HEK293T (cell line): ENCODE data around the gene HTRA1.

Experiments used
- CTCF ChIA-PET: fragments of 350-600 bp; formaldehyde crosslinking; extraction: SDS; loops from one replicate; lab custom pipeline; 2021; ENCODE audit warnings: antibody characterized with exemption, inconsistent platforms; lab: Yijun Ruan, JAX
- POLR2A ChIA-PET: fragments of 350-600 bp; formaldehyde crosslinking; extraction: SDS; loops from one replicate; lab custom pipeline; 2020; ENCODE audit warnings: antibody characterized with exemption, inconsistent platforms; lab: Yijun Ruan, JAX
- DNase-seq: peaks from one replicate; pipeline ENCODE4 v3.0.0; 2012; ENCODE audit warnings: mixed read lengths; ENCODE audit errors: extremely low spot score
- ARNT ChIP-seq: fragments of 450-650 bp; IDR thresholded peaks from 2 replicates; pipeline ENCODE4 v1.6.1; 2017; ENCODE audit warnings: mild to moderate bottlenecking
- BHLHE40 ChIP-seq: fragments of 450-650 bp; IDR thresholded peaks from 2 replicates; pipeline ENCODE4 v1.6.1; 2016; ENCODE audit warnings: mild to moderate bottlenecking, moderate library complexity, borderline replicate concordance
- CTBP1 ChIP-seq: fragments of 450-650 bp; IDR thresholded peaks from 2 replicates; pipeline ENCODE4 v1.6.1; 2016; ENCODE audit warnings: borderline replicate concordance
- ELF4 ChIP-seq: fragments of 450-650 bp; IDR thresholded peaks from 2 replicates; pipeline ENCODE4 v1.6.1; 2017; ENCODE audit warnings: antibody characterized with exemption
- FOXA1 ChIP-seq: fragments of 450-650 bp; IDR thresholded peaks from 2 replicates; pipeline ENCODE4 v1.6.1; 2016; ENCODE audit warnings: mild to moderate bottlenecking
- FOXK2 ChIP-seq: fragments of 450-650 bp; IDR thresholded peaks from 2 replicates; pipeline ENCODE4 v1.6.1; 2016; ENCODE audit warnings: mild to moderate bottlenecking
- FOXM1 ChIP-seq: fragments of 450-650 bp; IDR thresholded peaks from 2 replicates; pipeline ENCODE4 v1.6.1; 2017; ENCODE audit warnings: mild to moderate bottlenecking, borderline replicate concordance
- HDGF ChIP-seq: fragments of 450-650 bp; IDR thresholded peaks from 2 replicates; pipeline ENCODE4 v1.6.1; 2017; ENCODE audit warnings: antibody characterized with exemption, borderline replicate concordance
- L3MBTL2 ChIP-seq: fragments of 450-650 bp; conservative IDR thresholded peaks from 2 replicates; pipeline ENCODE4 v1.6.1; 2016; ENCODE audit warnings: mild to moderate bottlenecking
- LEF1 ChIP-seq: fragments of 450-650 bp; IDR thresholded peaks from 2 replicates; pipeline ENCODE4 v1.6.1; 2017; ENCODE audit warnings: mild to moderate bottlenecking, borderline replicate concordance
- NFRKB ChIP-seq: fragments of 450-650 bp; IDR thresholded peaks from 2 replicates; pipeline ENCODE4 v1.6.1; 2016; ENCODE audit warnings: mild to moderate bottlenecking, moderate library complexity
- PKNOX1 ChIP-seq: fragments of 450-650 bp; IDR thresholded peaks from 2 replicates; pipeline ENCODE4 v1.6.1; 2016
- SP1 ChIP-seq: fragments of 450-650 bp; IDR thresholded peaks from 2 replicates; pipeline ENCODE4 v1.6.1; 2017
- SUZ12 ChIP-seq: fragments of 450-650 bp; IDR thresholded peaks from 2 replicates; pipeline ENCODE4 v1.6.1; 2016; ENCODE audit warnings: mild to moderate bottlenecking
- TARDBP ChIP-seq: fragments of 450-650 bp; IDR thresholded peaks from 2 replicates; pipeline ENCODE4 v1.6.1; 2016
- ZNF384 ChIP-seq: fragments of 450-650 bp; IDR thresholded peaks from 2 replicates; pipeline ENCODE4 v1.6.1; 2016

HTRA1 gene

GRCh38 chr10:122500194-122500593 lies 38.8 kb downstream of the HTRA1 start:
- DNase-seq, result no peak
- TF ChIP-seq ELF4 (no peak), NFRKB (no peak), FOXA1 (no peak), ZNF384 (no peak), HDGF (no peak), BHLHE40 (no peak), LEF1 (no peak), ARNT (no peak), CTBP1 (no peak), SUZ12 (no peak), FOXM1 (no peak), TARDBP (no peak), SP1 (no peak), FOXK2 (no peak), L3MBTL2 (no peak), PKNOX1 (no peak)
- ChIA-PET POLR2A (no interaction called here), CTCF (no interaction called here)

GRCh38 chr10:122500726-122501125 lies 39.4 kb downstream of the HTRA1 start:
- CTCF ChIA-PET, result no interaction called here
- DNase-seq, result no peak
- TF ChIP-seq TARDBP (no peak), LEF1 (no peak), FOXA1 (no peak), FOXK2 (no peak), FOXM1 (no peak), SP1 (no peak)
- POLR2A ChIA-PET, result no interaction called here

GRCh38 chr10:122503012-122503411 lies 41.7 kb downstream of the HTRA1 start:
- DNase-seq, result no peak
- POLR2A ChIA-PET, result no interaction called here
- CTCF ChIA-PET, result no interaction called here
- no peak for TF ChIP-seq FOXK2
- no peak for TF ChIP-seq L3MBTL2
- no peak for TF ChIP-seq TARDBP
- TF ChIP-seq ZNF384, result no peak
- no peak for TF ChIP-seq ARNT
- no peak for TF ChIP-seq SP1
- no peak for TF ChIP-seq SUZ12
- no peak for TF ChIP-seq PKNOX1
- no peak for TF ChIP-seq HDGF
- no peak for TF ChIP-seq BHLHE40
- no peak for TF ChIP-seq FOXA1

- POLR2A ChIA-PET, result no interaction called here
- no peak for TF ChIP-seq ARNT
- no peak for TF ChIP-seq FOXA1
- no peak for TF ChIP-seq L3MBTL2
- no peak for TF ChIP-seq SP1
- no peak for TF ChIP-seq SUZ12
- no peak for TF ChIP-seq FOXK2
- TF ChIP-seq NFRKB, result no peak
- no peak for TF ChIP-seq LEF1
- TF ChIP-seq CTBP1, result no peak
- TF ChIP-seq ZNF384, result no peak
- TF ChIP-seq TARDBP, result no peak
- TF ChIP-seq BHLHE40, result no peak
- CTCF ChIA-PET, result no interaction called here
- DNase-seq, result no peak
Measured at GRCh38 chr10:122503886-122504609, 42.7 kb downstream of the HTRA1 start.

- no peak for TF ChIP-seq ARNT
- TF ChIP-seq PKNOX1, result no peak
- peak; percentile 45 for DNase-seq
- ChIA-PET POLR2A (no interaction called here), CTCF (no interaction called here)
Measured at GRCh38 chr10:122504610-122504950, 43.2 kb downstream of the HTRA1 start.

- TF ChIP-seq BHLHE40 (no peak), FOXK2 (no peak), ARNT (no peak), TARDBP (no peak)
- no peak for DNase-seq
- POLR2A ChIA-PET, result no interaction called here
- CTCF ChIA-PET, result no interaction called here
Measured at GRCh38 chr10:122505011-122505410, 43.7 kb downstream of the HTRA1 start.

- ChIA-PET POLR2A (no interaction called here), CTCF (no interaction called here)
- no peak for DNase-seq
- TF ChIP-seq ARNT (no peak), HDGF (no peak), SP1 (no peak), TARDBP (no peak), ZNF384 (no peak), FOXK2 (no peak), SUZ12 (no peak), PKNOX1 (no peak), L3MBTL2 (no peak), NFRKB (no peak), BHLHE40 (no peak), FOXA1 (no peak), ELF4 (no peak), FOXM1 (no peak), CTBP1 (no peak), LEF1 (no peak)
Measured at GRCh38 chr10:122505885-122506645, 44.7 kb downstream of the HTRA1 start.
